Activated naive CD4-positive, alpha-beta T cell treated with anti-CD3 and anti-CD28 coated beads, Interleukin-2, amount 10 ng/mL, durations not matched to agents 7 days and 5 days (primary cell): Measurements from ENCODE around the gene AKT1.

Experiments used
- CTCF ChIA-PET: fragments of 350-600 bp; sonication (Branson Sonifier 250); formaldehyde crosslinking; loops from one replicate; lab custom pipeline; 2021; ENCODE audit warnings: antibody characterized with exemption; lab: Charles Lee
- DNase-seq: peaks from one replicate; pipeline ENCODE4 v3.0.0-alpha.2; 2020
- H3K27ac Mint-ChIP-seq: one replicate; pipeline ENCODE4 v1.8.0; 2021; ENCODE audit warnings: mild to moderate bottlenecking, moderate library complexity, mixed read lengths
- H3K27me3 Mint-ChIP-seq: one replicate; pipeline ENCODE4 v1.8.0; 2021; ENCODE audit warnings: mild to moderate bottlenecking, mixed read lengths
- H3K36me3 Mint-ChIP-seq: one replicate; pipeline ENCODE4 v1.8.0; 2021; ENCODE audit warnings: mixed read lengths
- H3K4me1 Mint-ChIP-seq: one replicate; pipeline ENCODE4 v1.8.0; 2021; ENCODE audit warnings: mixed read lengths
- H3K4me3 Mint-ChIP-seq: one replicate; pipeline ENCODE4 v1.8.0; 2021; ENCODE audit warnings: mild to moderate bottlenecking, moderate library complexity, mixed read lengths
- H3K9me3 Mint-ChIP-seq: one replicate; pipeline ENCODE4 v1.8.0; 2021; ENCODE audit warnings: mixed read lengths

AKT1 gene

GRCh38 chr14:104806625-104807465 is 11.3 kb upstream of the AKT1 start:
- DNase-seq, result no peak
- H3K4me1 Mint-ChIP-seq, result peaks cover 8% of the 10 kb centered on the region
- H3K4me3 Mint-ChIP-seq, result no peak overlapping the region
- CTCF ChIA-PET, result no interaction called here
- peak overlapping the region; percentile 60 for H3K27ac Mint-ChIP-seq
- peaks cover 4% of the 10 kb centered on the region for H3K27me3 Mint-ChIP-seq
- H3K9me3 Mint-ChIP-seq, result no peaks in the 10 kb centered on the region
- peaks cover 2% of the 10 kb centered on the region for H3K36me3 Mint-ChIP-seq

GRCh38 chr14:104805941-104806624 is 10.5 kb upstream of the AKT1 start:
- H3K27me3 Mint-ChIP-seq, result peaks cover 7% of the 10 kb centered on the region
- H3K9me3 Mint-ChIP-seq, result no peaks in the 10 kb centered on the region
- no peak for DNase-seq
- CTCF ChIA-PET, result no interaction called here
- peaks cover 2% of the 10 kb centered on the region for H3K36me3 Mint-ChIP-seq
- H3K27ac Mint-ChIP-seq, result peak overlapping the region; percentile 19
- H3K4me1 Mint-ChIP-seq, result peaks cover 13% of the 10 kb centered on the region
- no peak overlapping the region for H3K4me3 Mint-ChIP-seq

DNA sequence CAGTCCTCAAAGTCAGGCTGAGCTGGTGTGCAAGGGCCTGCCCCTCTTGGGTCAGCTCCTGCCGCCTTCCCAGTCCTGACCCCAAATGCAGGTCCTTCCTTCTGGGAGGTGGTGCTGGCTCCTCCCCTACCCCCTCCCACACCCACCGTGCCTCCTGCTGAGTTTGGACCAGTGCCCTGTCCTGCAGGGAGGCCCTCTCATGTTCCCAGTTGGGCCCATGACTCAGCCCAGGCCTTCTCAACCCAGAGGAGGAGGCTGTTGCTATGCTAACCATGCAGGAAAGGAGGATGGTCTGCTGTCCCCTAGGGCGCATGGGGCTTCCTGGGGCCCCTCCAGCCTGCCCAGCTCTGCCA is 9.8 kb upstream of the AKT1 start:
- H3K36me3 Mint-ChIP-seq, result peaks cover 2% of the 10 kb centered on the region
- peaks cover 13% of the 10 kb centered on the region for H3K4me1 Mint-ChIP-seq
- no peaks in the 10 kb centered on the region for H3K9me3 Mint-ChIP-seq
- H3K27me3 Mint-ChIP-seq, result peaks cover 7% of the 10 kb centered on the region
- CTCF ChIA-PET, result no interaction called here
- no peak overlapping the region for H3K4me3 Mint-ChIP-seq
- no peak overlapping the region for H3K27ac Mint-ChIP-seq
- no peak for DNase-seq

- peaks cover 12% of the 10 kb centered on the region for H3K27me3 Mint-ChIP-seq
- H3K36me3 Mint-ChIP-seq, result peaks cover 2% of the 10 kb centered on the region
- peaks cover 17% of the 10 kb centered on the region for H3K4me1 Mint-ChIP-seq
- no peak overlapping the region for H3K27ac Mint-ChIP-seq
- no peak overlapping the region for H3K4me3 Mint-ChIP-seq
- H3K9me3 Mint-ChIP-seq, result no peaks in the 10 kb centered on the region
- CTCF ChIA-PET, result interaction anchor here (1.0 kb wide), 1 partner anchor 10 kb away, joined by 3 read pairs; no protein-coding TSS in a partner anchor
- DNase-seq, result no peak
These were observed 9.2 kb upstream of the AKT1 start for GRCh38 chr14:104804481-104805325.

- Mint-ChIP-seq H3K27ac (no peak overlapping the region), H3K36me3 (peaks cover 2% of the 10 kb centered on the region), H3K27me3 (peaks cover 19% of the 10 kb centered on the region), H3K9me3 (no peaks in the 10 kb centered on the region), H3K4me1 (peaks cover 25% of the 10 kb centered on the region), H3K4me3 (no peak overlapping the region)
- CTCF ChIA-PET, result interaction anchor here (1.0 kb wide), 1 partner anchor 10 kb away, joined by 3 read pairs; no protein-coding TSS in a partner anchor
- DNase-seq, result no peak
These were observed 8.4 kb upstream of the AKT1 start for GRCh38 chr14:104803912-104804410.

DNA sequence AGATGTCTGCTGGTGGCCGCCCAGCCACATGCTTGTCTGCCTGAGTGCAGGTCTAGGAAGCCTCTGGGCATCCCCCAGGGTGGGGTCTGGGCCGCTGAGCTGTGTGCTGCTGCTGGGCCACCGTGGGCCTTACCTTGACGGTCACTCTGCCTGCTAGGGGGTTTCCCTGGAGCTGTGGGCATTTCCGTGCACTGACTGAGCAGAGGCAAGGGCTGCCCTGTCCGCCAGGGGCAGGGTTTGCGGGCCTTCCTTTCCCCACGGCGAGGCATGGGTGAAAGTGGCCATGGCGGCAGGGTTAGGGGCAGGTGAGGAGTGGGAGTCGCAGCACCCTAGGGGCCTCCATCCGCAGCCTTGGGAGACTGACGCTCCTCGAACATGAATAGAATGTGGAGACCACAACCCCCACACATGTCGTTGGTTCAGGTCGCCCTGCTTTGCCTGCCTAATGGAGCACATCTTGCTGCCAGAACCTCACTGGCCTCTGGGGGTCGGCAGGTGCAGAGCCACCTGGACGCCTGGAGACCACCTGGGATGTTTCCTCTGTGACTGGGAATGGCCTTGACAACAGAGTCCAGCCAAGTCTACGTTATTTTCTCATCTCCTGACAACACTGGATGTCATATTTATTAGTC is 7.8 kb upstream of the AKT1 start:
- no peak for DNase-seq
- Mint-ChIP-seq H3K4me1 (peaks cover 30% of the 10 kb centered on the region), H3K27me3 (peaks cover 25% of the 10 kb centered on the region), H3K36me3 (peaks cover 2% of the 10 kb centered on the region), H3K4me3 (no peak overlapping the region), H3K27ac (no peak overlapping the region), H3K9me3 (no peaks in the 10 kb centered on the region)
- CTCF ChIA-PET, result interaction anchor here (1.0 kb wide), 1 partner anchor 9 kb away, joined by 3 read pairs; no protein-coding TSS in a partner anchor

- Mint-ChIP-seq H3K9me3 (no peaks in the 10 kb centered on the region), H3K27ac (no peak overlapping the region), H3K4me3 (peak overlapping the region; percentile 84), H3K27me3 (peaks cover 33% of the 10 kb centered on the region), H3K4me1 (peaks cover 31% of the 10 kb centered on the region), H3K36me3 (peaks cover 2% of the 10 kb centered on the region)
- CTCF ChIA-PET, result no interaction called here
- DNase-seq, result no peak
These were observed 7.0 kb upstream of the AKT1 start for GRCh38 chr14:104802394-104803184.

DNA sequence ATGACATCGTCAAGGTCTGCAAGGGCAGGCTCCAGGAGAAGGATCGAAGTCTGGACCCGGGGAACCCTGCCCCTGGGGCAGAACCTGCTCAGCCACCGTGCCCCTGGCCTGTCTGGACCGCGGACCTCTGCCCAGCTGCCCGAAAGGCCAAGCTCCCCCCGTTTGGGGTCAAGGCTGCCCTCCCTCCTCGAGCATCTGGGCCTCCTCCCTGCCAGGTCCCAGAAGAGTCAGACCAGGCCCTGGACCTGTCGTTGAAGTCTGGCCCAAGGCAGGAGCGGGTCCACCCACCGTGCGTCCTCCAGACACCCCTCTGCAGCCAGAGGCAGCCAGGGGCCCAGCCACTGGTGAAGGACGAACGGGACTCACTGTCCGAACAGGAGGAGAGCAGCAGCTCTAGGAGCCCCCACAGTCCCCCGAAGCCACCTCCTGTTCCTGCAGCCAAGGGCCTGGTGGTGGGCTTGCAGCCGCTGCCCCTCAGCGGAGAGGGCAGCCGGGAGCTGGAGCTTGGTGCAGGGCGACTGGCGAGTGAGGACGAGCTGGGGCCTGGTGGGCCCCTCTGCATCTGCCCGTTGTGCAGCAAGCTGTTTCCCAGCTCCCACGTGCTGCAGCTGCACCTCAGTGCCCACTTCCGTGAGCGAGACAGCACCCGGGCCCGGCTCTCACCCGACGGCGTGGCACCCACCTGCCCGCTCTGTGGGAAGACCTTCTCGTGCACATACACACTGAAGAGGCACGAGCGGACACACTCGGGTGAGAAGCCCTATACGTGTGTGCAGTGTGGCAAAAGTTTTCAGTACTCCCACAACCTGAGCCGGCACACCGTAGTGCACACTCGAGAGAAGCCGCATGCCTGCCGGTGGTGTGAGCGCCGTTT is 6.2 kb upstream of the AKT1 start:
- Mint-ChIP-seq H3K36me3 (no peaks in the 10 kb centered on the region), H3K4me3 (peak overlapping the region; percentile 84), H3K27me3 (peaks cover 41% of the 10 kb centered on the region), H3K4me1 (peaks cover 33% of the 10 kb centered on the region), H3K9me3 (no peaks in the 10 kb centered on the region), H3K27ac (peak overlapping the region; percentile 84)
- DNase-seq, result no peak
- CTCF ChIA-PET, result interaction anchor here (1.1 to 1.7 kb wide), 3 partner anchors 12 to 33 kb away, joined by 3 to 6 read pairs (median 3); no protein-coding TSS in a partner anchor

- peak; percentile 86 for DNase-seq
- H3K27me3 Mint-ChIP-seq, result peaks cover 49% of the 10 kb centered on the region
- H3K4me3 Mint-ChIP-seq, result peak within 1 kb of the TSS; percentile 84
- H3K36me3 Mint-ChIP-seq, result no peaks in the 10 kb centered on the region
- H3K9me3 Mint-ChIP-seq, result no peaks in the 10 kb centered on the region
- peak within 1 kb of the TSS; percentile 84 for H3K27ac Mint-ChIP-seq
- CTCF ChIA-PET, result interaction anchor here (1.1 to 1.7 kb wide), 3 partner anchors 12 to 32 kb away, joined by 3 to 6 read pairs (median 3); no protein-coding TSS in a partner anchor
- peaks cover 39% of the 10 kb centered on the region for H3K4me1 Mint-ChIP-seq
These were observed 5.4 kb upstream of the AKT1 start, which contains the start of gene ZBTB42 for GRCh38 chr14:104800771-104801519. Gene ZBTB42, plus strand, starts transcription at chr14:104801101. Its CDS starts 97 bp downstream, at chr14:104801198.

DNA sequence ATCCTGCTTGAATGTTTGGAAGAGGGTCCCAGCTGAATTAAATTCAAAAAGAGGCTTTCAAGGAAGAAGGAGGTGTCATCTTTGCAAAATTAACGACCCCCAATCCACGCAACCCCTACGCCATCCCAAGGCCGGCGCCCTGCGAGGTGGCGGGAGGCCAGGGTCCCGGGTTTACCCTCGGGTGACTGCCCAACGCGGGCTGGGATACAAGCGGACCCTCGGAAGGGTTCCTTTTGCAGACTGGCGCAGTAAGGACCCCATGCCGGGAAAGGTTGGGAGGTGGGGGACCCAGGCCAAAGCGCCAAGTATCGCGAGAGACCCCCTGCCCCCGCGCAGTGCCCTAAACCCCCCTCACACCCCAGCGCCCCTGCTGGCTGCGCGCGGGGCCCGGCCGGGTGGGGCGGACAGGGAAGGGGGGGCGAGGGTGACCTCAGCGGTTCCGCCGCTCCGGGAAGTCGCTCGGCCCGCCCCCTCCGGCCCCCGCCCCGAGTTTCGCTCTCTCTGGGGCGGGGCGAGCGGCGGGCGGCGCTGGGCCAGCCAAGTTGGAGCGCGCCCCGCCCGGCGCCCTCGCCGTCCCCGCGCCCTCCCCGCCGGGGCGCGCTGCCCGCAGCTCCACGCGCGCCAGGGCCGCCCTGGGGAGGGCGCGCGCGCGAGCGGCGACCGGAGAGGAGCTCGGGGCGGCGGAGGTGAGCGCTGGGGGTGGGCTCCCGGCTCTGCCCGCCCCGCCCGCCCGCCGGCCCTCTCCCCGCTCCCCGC is 4.6 kb upstream of the AKT1 start:
- Mint-ChIP-seq H3K36me3 (no peaks in the 10 kb centered on the region), H3K4me3 (peak overlapping the region; percentile 43), H3K27ac (peak overlapping the region; percentile 33), H3K4me1 (peaks cover 40% of the 10 kb centered on the region), H3K27me3 (peaks cover 50% of the 10 kb centered on the region), H3K9me3 (no peaks in the 10 kb centered on the region)
- CTCF ChIA-PET, result interaction anchor here (1.1 to 1.7 kb wide), 3 partner anchors 26 to 32 kb away, joined by 3 to 6 read pairs (median 3); no protein-coding TSS in a partner anchor
- DNase-seq, result peak; percentile 88
